HepG2 (cell line): Measurements from ENCODE around the gene FTCD. TPM values are rescaled to one million over a fixed set of nuclear protein-coding genes. Genes with fewer than 3 reads are reported as not detected.

Source experiments
- ATAC-seq: fragments of 200-7000 bp; cut with Tn5 transposase; 3 replicates; pipeline ENCODE4 v1.9.1; 2020; ENCODE audit warnings: mild to moderate bottlenecking, moderate library complexity
- BruUV-seq: library from RNA; stranded (reverse); fragments of 400-500 nt; replicated peaks from 2 replicates; lab custom pipeline; 2021; lab: Mats Ljungman, UMichigan
- CTCF ChIA-PET: fragments of 300-600 bp; formaldehyde crosslinking; extraction: SDS; loops from one replicate; lab custom pipeline; 2021; ENCODE audit warnings: low total read pairs, inconsistent platforms, low intra/inter-chr PET ratio; lab: Yijun Ruan, JAX
- POLR2A ChIA-PET: fragments of 350-600 bp; sonication (Branson Sonifier 250); formaldehyde crosslinking; loops from one replicate; lab custom pipeline; 2020; ENCODE audit warnings: antibody characterized with exemption, inconsistent platforms; lab: Yijun Ruan, JAX
- DNase-seq: peaks from one replicate; pipeline ENCODE4 v3.0.0-alpha.2; 2015; ENCODE audit warnings: low spot score
- FAIRE-seq: peaks from 3 replicates; lab custom pipeline; 2011; peaks lifted over from hg19 to GRCh38; lab: Jason Lieb, UNC
- H2AFZ ChIP-seq: one replicate; pipeline ENCODE4 v1.6.1; 2011; ENCODE audit warnings: low read length, inconsistent platforms
- H3K27ac ChIP-seq: fragments of 300-600 bp; 3 replicates; pipeline ENCODE4 v1.8.0; 2011; ENCODE audit warnings: mixed run types, mild to moderate bottlenecking, mixed read lengths, low read length, inconsistent platforms; ENCODE audit not compliant: insufficient read depth; ENCODE audit errors: extremely low read length
- H3K27me3 ChIP-seq, 2 experiments: fragments of 200-600 bp in 1 of 2; 2 replicates in 1 of 2; 3 replicates in 1 of 2; pipeline versions ENCODE4 v1.6.0 to v1.8.0; 2011; ENCODE audit warnings: low read length in 2 of 2, mild to moderate bottlenecking in 2 of 2, moderate library complexity in 2 of 2, inconsistent platforms in 1 of 2; ENCODE audit not compliant: insufficient read depth in 2 of 2, control insufficient read depth in 1 of 2
- H3K36me3 ChIP-seq, 2 experiments: fragments of 200-600 bp in 1 of 2; replicated peaks in 1 of 2; 2 replicates in 1 of 2; 3 replicates in 1 of 2; pipeline versions ENCODE4 v1.5.1 to v1.8.0; 2011; ENCODE audit warnings: low read length in 2 of 2, inconsistent platforms in 1 of 2; ENCODE audit not compliant: insufficient read depth in 2 of 2, control insufficient read depth in 1 of 2
- H3K4me1 ChIP-seq: 2 replicates; pipeline ENCODE4 v1.5.1; 2012; ENCODE audit warnings: low read length, inconsistent platforms; ENCODE audit not compliant: insufficient read depth
- H3K4me2 ChIP-seq: 2 replicates; pipeline ENCODE4 v1.6.0; 2011; ENCODE audit warnings: low read depth, low read length, inconsistent platforms
- H3K4me3 ChIP-seq, 3 experiments: fragments of 200-600 bp in 1 of 3; sonication (generic), shearing (Covaris generic) in 1 of 3; replicated peaks in 1 of 3; 2 replicates each; pipeline ENCODE4 v1.5.1; 2011 to 2016; ENCODE audit warnings: low read length in 3 of 3, inconsistent platforms in 2 of 3, low read depth in 2 of 3, mild to moderate bottlenecking in 2 of 3, control low read depth in 1 of 3, mixed read lengths in 1 of 3; ENCODE audit not compliant: insufficient read depth in 1 of 3
- H3K79me2 ChIP-seq: one replicate; pipeline ENCODE4 v1.6.1; 2011; ENCODE audit warnings: low read length, inconsistent platforms; ENCODE audit not compliant: insufficient read depth
- H3K9ac ChIP-seq: 2 replicates; pipeline ENCODE4 v1.6.0; 2011; ENCODE audit warnings: mild to moderate bottlenecking, low read depth, low read length, inconsistent platforms; ENCODE audit not compliant: insufficient read depth
- H3K9me3 ChIP-seq: 2 replicates; pipeline ENCODE4 v1.5.1; 2012; ENCODE audit warnings: mild to moderate bottlenecking, low read length
- H4K20me1 ChIP-seq: 2 replicates; pipeline ENCODE4 v1.6.0; 2011; ENCODE audit warnings: inconsistent platforms, mild to moderate bottlenecking, low read length, moderate library complexity; ENCODE audit not compliant: insufficient read depth
- ZNF598 ChIP-seq: sonication (generic); formaldehyde crosslinking; IDR thresholded peaks from 2 replicates; pipeline ENCODE4 v1.5.1; 2020; ENCODE audit warnings: mild to moderate bottlenecking, missing genetic modification reagents, borderline replicate concordance
- WGBS: methylation state at CpG from one replicate; pipeline ENCODE4 v1.1.6; 2017; ENCODE audit warnings: low lambda C conversion rate; 5-methylcytosine and 5-hydroxymethylcytosine counted together
- in situ Hi-C: cut with HindIII; loops from 2 replicates; pipeline ENCODE4 v1.10.0; 2017; ENCODE audit warnings: low pct_unique_long_range_greater_than_20kb; ENCODE audit not compliant: extremely low pct_ligation_motif_present
- intact Hi-C: fragments of 100-400 bp; cut with micrococcal nuclease; formaldehyde crosslinking; loops from one replicate; pipeline ENCODE4 v1.10.0; 2022; ENCODE audit not compliant: unreplicated experiment
- polyA plus RNA-seq, 8 experiments: library from polyadenylated mRNA; depleted of rRNA in 3 of 8; stranded (reverse) in 7 of 8; unstranded in 1 of 8; fragments of >200 nt; fragmentation: Illumina TruSeq in 4 of 8; extraction: Trizol in 4 of 8; gene quantifications; 2 replicates each; pipeline versions ENCODE4 v1.2.1 to v1.2.3, GENCODE V29; 2011 to 2016; ENCODE audit warnings: low read depth in 4 of 8, missing spikeins in 1 of 8, mixed read lengths in 1 of 8; ENCODE audit not compliant: insufficient read depth in 1 of 8
- total RNA-seq, 5 experiments: library from RNA; depleted of rRNA; stranded (reverse); fragments of >200 nt; fragmentation: Illumina TruSeq; extraction: Trizol; gene quantifications; 2 replicates each; pipeline ENCODE4 v1.2.3, GENCODE V29; 2016; ENCODE audit warnings: low read depth in 1 of 5
- TF ChIP-seq, protein P1 (sequence below): sonication (generic); formaldehyde crosslinking; IDR thresholded peaks from 2 replicates; pipeline ENCODE4 v1.5.1; 2020; ENCODE audit warnings: mild to moderate bottlenecking, missing genetic modification reagents, moderate library complexity

Gene FTCD
- total and polyA plus RNA-seq, 2 of the 13 experiments (the other 11 are each of a cell fraction or from before 2014, with no cell fraction given), result 75.7 to 105 TPM

- Histone ChIP-seq H4K20me1 (peaks cover 2% of the 10 kb centered on the region; the same call in 1 of the 2 replicates), H3K27ac (no peak overlapping the region), H3K9me3 (no peaks in the 10 kb centered on the region), H3K27me3 (no peaks in the 10 kb centered on the region; a peak in 2 of 5 replicates), H2AFZ (no peak overlapping the region), H3K4me1 (peaks cover 28% of the 10 kb centered on the region), H3K4me3 (peak overlapping the region in 1 of 3 experiments; percentile 28; a peak in 1 of 6 replicates), H3K36me3 (no peaks in the 10 kb centered on the region), H3K79me2 (peaks cover 19% of the 10 kb centered on the region), H3K4me2 (peak overlapping the region; percentile 39; the same call in 1 of the 2 replicates), H3K9ac (no peak overlapping the region)
- TF ChIP-seq, protein P1, sequence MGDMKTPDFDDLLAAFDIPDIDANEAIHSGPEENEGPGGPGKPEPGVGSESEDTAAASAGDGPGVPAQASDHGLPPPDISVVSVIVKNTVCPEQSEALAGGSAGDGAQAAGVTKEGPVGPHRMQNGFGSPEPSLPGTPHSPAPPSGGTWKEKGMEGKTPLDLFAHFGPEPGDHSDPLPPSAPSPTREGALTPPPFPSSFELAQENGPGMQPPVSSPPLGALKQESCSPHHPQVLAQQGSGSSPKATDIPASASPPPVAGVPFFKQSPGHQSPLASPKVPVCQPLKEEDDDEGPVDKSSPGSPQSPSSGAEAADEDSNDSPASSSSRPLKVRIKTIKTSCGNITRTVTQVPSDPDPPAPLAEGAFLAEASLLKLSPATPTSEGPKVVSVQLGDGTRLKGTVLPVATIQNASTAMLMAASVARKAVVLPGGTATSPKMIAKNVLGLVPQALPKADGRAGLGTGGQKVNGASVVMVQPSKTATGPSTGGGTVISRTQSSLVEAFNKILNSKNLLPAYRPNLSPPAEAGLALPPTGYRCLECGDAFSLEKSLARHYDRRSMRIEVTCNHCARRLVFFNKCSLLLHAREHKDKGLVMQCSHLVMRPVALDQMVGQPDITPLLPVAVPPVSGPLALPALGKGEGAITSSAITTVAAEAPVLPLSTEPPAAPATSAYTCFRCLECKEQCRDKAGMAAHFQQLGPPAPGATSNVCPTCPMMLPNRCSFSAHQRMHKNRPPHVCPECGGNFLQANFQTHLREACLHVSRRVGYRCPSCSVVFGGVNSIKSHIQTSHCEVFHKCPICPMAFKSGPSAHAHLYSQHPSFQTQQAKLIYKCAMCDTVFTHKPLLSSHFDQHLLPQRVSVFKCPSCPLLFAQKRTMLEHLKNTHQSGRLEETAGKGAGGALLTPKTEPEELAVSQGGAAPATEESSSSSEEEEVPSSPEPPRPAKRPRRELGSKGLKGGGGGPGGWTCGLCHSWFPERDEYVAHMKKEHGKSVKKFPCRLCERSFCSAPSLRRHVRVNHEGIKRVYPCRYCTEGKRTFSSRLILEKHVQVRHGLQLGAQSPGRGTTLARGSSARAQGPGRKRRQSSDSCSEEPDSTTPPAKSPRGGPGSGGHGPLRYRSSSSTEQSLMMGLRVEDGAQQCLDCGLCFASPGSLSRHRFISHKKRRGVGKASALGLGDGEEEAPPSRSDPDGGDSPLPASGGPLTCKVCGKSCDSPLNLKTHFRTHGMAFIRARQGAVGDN (CRISPR knock-in tag), result peak; percentile 13; the same call in 1 of the 2 replicates
- TF ChIP-seq ZNF598 (CRISPR knock-in tag), result no peak
- BruUV-seq, result no TSS peak
- DNase-seq (no peak), ATAC-seq (no peak), FAIRE-seq (no peak)
- WGBS, result 67% methylated on average over 10 of the region's 15 CpGs
- POLR2A ChIA-PET, result no interaction called here
- in situ Hi-C loops, result no loop called here
- CTCF ChIA-PET, result no interaction called here
- intact Hi-C loops, result loop anchor here (5.0 kb wide), 1 partner anchor 69 kb away; the partner anchor contains the start of gene LSS
These were observed 2.6 kb upstream of the FTCD start for GRCh38 chr21:46157987-46158451.
